ENCODE data around the gene LPCAT2.

Gene LPCAT2

GRCh38 chr16:55515111-55515510 lies 6.2 kb downstream of the LPCAT2 start:
- no peak for DNase-seq
- no peaks in the 10 kb centered on the region for H3K9me3 ChIP-seq (ENCODE audit: control insufficient read depth, low read length)
- H3K36me3 ChIP-seq (ENCODE audit: control insufficient read depth, insufficient read depth, low read length): no peaks in the 10 kb centered on the region
- no peaks in the 10 kb centered on the region for H3K4me1 ChIP-seq (ENCODE audit: control insufficient read depth, insufficient read depth, low read length, poor library complexity, severe bottlenecking)
- H3K27ac ChIP-seq (ENCODE audit: insufficient read depth, low read length, poor library complexity, severe bottlenecking): no peak overlapping the region
- H3K27me3 ChIP-seq (replicated peaks; ENCODE audit: control insufficient read depth, insufficient read depth, low read length, poor library complexity, severe bottlenecking): no peaks in the 10 kb centered on the region
- H3K4me3 ChIP-seq (ENCODE audit: insufficient read depth, low read depth, low read length, poor library complexity, severe bottlenecking): no peak overlapping the region

GRCh38 chr16:55521792-55522191 lies 12.9 kb downstream of the LPCAT2 start:
- no peak overlapping the region for H3K4me3 ChIP-seq (ENCODE audit: insufficient read depth, low read depth, low read length, poor library complexity, severe bottlenecking)
- H3K27me3 ChIP-seq (replicated peaks; ENCODE audit: control insufficient read depth, insufficient read depth, low read length, poor library complexity, severe bottlenecking): no peaks in the 10 kb centered on the region
- H3K27ac ChIP-seq (ENCODE audit: insufficient read depth, low read length, poor library complexity, severe bottlenecking): no peak overlapping the region
- no peaks in the 10 kb centered on the region for H3K9me3 ChIP-seq (ENCODE audit: control insufficient read depth, low read length)
- no peaks in the 10 kb centered on the region for H3K36me3 ChIP-seq (ENCODE audit: control insufficient read depth, insufficient read depth, low read length)
- DNase-seq: no peak
- no peaks in the 10 kb centered on the region for H3K4me1 ChIP-seq (ENCODE audit: control insufficient read depth, insufficient read depth, low read length, poor library complexity, severe bottlenecking)

- Histone ChIP-seq H3K4me1 (ENCODE audit: control insufficient read depth, insufficient read depth, low read length, poor library complexity, severe bottlenecking) (no peaks in the 10 kb centered on the region), H3K9me3 (ENCODE audit: control insufficient read depth, low read length) (no peaks in the 10 kb centered on the region), H3K36me3 (ENCODE audit: control insufficient read depth, insufficient read depth, low read length) (no peaks in the 10 kb centered on the region), H3K4me3 (ENCODE audit: insufficient read depth, low read depth, low read length, poor library complexity, severe bottlenecking) (no peak overlapping the region), H3K27me3 (replicated peaks; ENCODE audit: control insufficient read depth, insufficient read depth, low read length, poor library complexity, severe bottlenecking) (no peaks in the 10 kb centered on the region), H3K27ac (ENCODE audit: insufficient read depth, low read length, poor library complexity, severe bottlenecking) (no peak overlapping the region)
- no peak for DNase-seq
These were observed 17.6 kb downstream of the LPCAT2 start for GRCh38 chr16:55526441-55526840.

GRCh38 chr16:55527885-55528284 lies 19.0 kb downstream of the LPCAT2 start:
- Histone ChIP-seq H3K36me3 (ENCODE audit: control insufficient read depth, insufficient read depth, low read length) (no peaks in the 10 kb centered on the region), H3K4me3 (ENCODE audit: insufficient read depth, low read depth, low read length, poor library complexity, severe bottlenecking) (no peak overlapping the region), H3K4me1 (ENCODE audit: control insufficient read depth, insufficient read depth, low read length, poor library complexity, severe bottlenecking) (no peaks in the 10 kb centered on the region), H3K27me3 (replicated peaks; ENCODE audit: control insufficient read depth, insufficient read depth, low read length, poor library complexity, severe bottlenecking) (no peaks in the 10 kb centered on the region), H3K27ac (ENCODE audit: insufficient read depth, low read length, poor library complexity, severe bottlenecking) (no peak overlapping the region), H3K9me3 (ENCODE audit: control insufficient read depth, low read length) (no peaks in the 10 kb centered on the region)
- no peak for DNase-seq

- no peak overlapping the region for H3K27ac ChIP-seq (ENCODE audit: insufficient read depth, low read length, poor library complexity, severe bottlenecking)
- H3K4me1 ChIP-seq (ENCODE audit: control insufficient read depth, insufficient read depth, low read length, poor library complexity, severe bottlenecking): no peaks in the 10 kb centered on the region
- H3K9me3 ChIP-seq (ENCODE audit: control insufficient read depth, low read length): no peaks in the 10 kb centered on the region
- no peaks in the 10 kb centered on the region for H3K36me3 ChIP-seq (ENCODE audit: control insufficient read depth, insufficient read depth, low read length)
- DNase-seq: no peak
- no peaks in the 10 kb centered on the region for H3K27me3 ChIP-seq (replicated peaks; ENCODE audit: control insufficient read depth, insufficient read depth, low read length, poor library complexity, severe bottlenecking)
- H3K4me3 ChIP-seq (ENCODE audit: insufficient read depth, low read depth, low read length, poor library complexity, severe bottlenecking): no peak overlapping the region
These were observed 20.1 kb downstream of the LPCAT2 start for GRCh38 chr16:55529018-55529417.

GRCh38 chr16:55530316-55530856 lies 21.5 kb downstream of the LPCAT2 start:
- H3K9me3 ChIP-seq (ENCODE audit: control insufficient read depth, low read length): no peaks in the 10 kb centered on the region
- no peak for DNase-seq
- H3K27me3 ChIP-seq (replicated peaks; ENCODE audit: control insufficient read depth, insufficient read depth, low read length, poor library complexity, severe bottlenecking): no peaks in the 10 kb centered on the region
- no peak overlapping the region for H3K27ac ChIP-seq (ENCODE audit: insufficient read depth, low read length, poor library complexity, severe bottlenecking)
- H3K4me3 ChIP-seq (ENCODE audit: insufficient read depth, low read depth, low read length, poor library complexity, severe bottlenecking): no peak overlapping the region
- no peaks in the 10 kb centered on the region for H3K36me3 ChIP-seq (ENCODE audit: control insufficient read depth, insufficient read depth, low read length)
- no peaks in the 10 kb centered on the region for H3K4me1 ChIP-seq (ENCODE audit: control insufficient read depth, insufficient read depth, low read length, poor library complexity, severe bottlenecking)

GRCh38 chr16:55532227-55532626 lies 23.4 kb downstream of the LPCAT2 start:
- Histone ChIP-seq H3K4me1 (ENCODE audit: control insufficient read depth, insufficient read depth, low read length, poor library complexity, severe bottlenecking) (no peaks in the 10 kb centered on the region), H3K36me3 (ENCODE audit: control insufficient read depth, insufficient read depth, low read length) (no peaks in the 10 kb centered on the region), H3K27ac (ENCODE audit: insufficient read depth, low read length, poor library complexity, severe bottlenecking) (no peak overlapping the region), H3K27me3 (replicated peaks; ENCODE audit: control insufficient read depth, insufficient read depth, low read length, poor library complexity, severe bottlenecking) (no peaks in the 10 kb centered on the region), H3K9me3 (ENCODE audit: control insufficient read depth, low read length) (no peaks in the 10 kb centered on the region), H3K4me3 (ENCODE audit: insufficient read depth, low read depth, low read length, poor library complexity, severe bottlenecking) (no peak overlapping the region)
- DNase-seq: no peak

GRCh38 chr16:55534756-55535155 lies 25.9 kb downstream of the LPCAT2 start:
- no peaks in the 10 kb centered on the region for H3K36me3 ChIP-seq (ENCODE audit: control insufficient read depth, insufficient read depth, low read length)
- no peaks in the 10 kb centered on the region for H3K9me3 ChIP-seq (ENCODE audit: control insufficient read depth, low read length)
- H3K4me1 ChIP-seq (ENCODE audit: control insufficient read depth, insufficient read depth, low read length, poor library complexity, severe bottlenecking): no peaks in the 10 kb centered on the region
- H3K4me3 ChIP-seq (ENCODE audit: insufficient read depth, low read depth, low read length, poor library complexity, severe bottlenecking): no peak overlapping the region
- no peak overlapping the region for H3K27ac ChIP-seq (ENCODE audit: insufficient read depth, low read length, poor library complexity, severe bottlenecking)
- DNase-seq: no peak
- H3K27me3 ChIP-seq (replicated peaks; ENCODE audit: control insufficient read depth, insufficient read depth, low read length, poor library complexity, severe bottlenecking): no peaks in the 10 kb centered on the region

GRCh38 chr16:55539049-55539448 lies 30.2 kb downstream of the LPCAT2 start:
- H3K4me1 ChIP-seq (ENCODE audit: control insufficient read depth, insufficient read depth, low read length, poor library complexity, severe bottlenecking): no peaks in the 10 kb centered on the region
- no peak for DNase-seq

GRCh38 chr16:55539488-55539887 lies 30.6 kb downstream of the LPCAT2 start:
- H3K4me1 ChIP-seq (ENCODE audit: control insufficient read depth, insufficient read depth, low read length, poor library complexity, severe bottlenecking): no peaks in the 10 kb centered on the region
- H3K4me3 ChIP-seq (ENCODE audit: insufficient read depth, low read depth, low read length, poor library complexity, severe bottlenecking): no peak overlapping the region
- DNase-seq: no peak
- H3K36me3 ChIP-seq (ENCODE audit: control insufficient read depth, insufficient read depth, low read length): no peaks in the 10 kb centered on the region
- H3K27me3 ChIP-seq (replicated peaks; ENCODE audit: control insufficient read depth, insufficient read depth, low read length, poor library complexity, severe bottlenecking): no peaks in the 10 kb centered on the region
- no peaks in the 10 kb centered on the region for H3K9me3 ChIP-seq (ENCODE audit: control insufficient read depth, low read length)
- no peak overlapping the region for H3K27ac ChIP-seq (ENCODE audit: insufficient read depth, low read length, poor library complexity, severe bottlenecking)

More at GRCh38 chr16:55539049-55539448, 30.2 kb downstream of the LPCAT2 start:
- no peaks in the 10 kb centered on the region for H3K36me3 ChIP-seq (ENCODE audit: control insufficient read depth, insufficient read depth, low read length)
- no peak overlapping the region for H3K4me3 ChIP-seq (ENCODE audit: insufficient read depth, low read depth, low read length, poor library complexity, severe bottlenecking)
- H3K9me3 ChIP-seq (ENCODE audit: control insufficient read depth, low read length): no peaks in the 10 kb centered on the region
- no peak overlapping the region for H3K27ac ChIP-seq (ENCODE audit: insufficient read depth, low read length, poor library complexity, severe bottlenecking)
- H3K27me3 ChIP-seq (replicated peaks; ENCODE audit: control insufficient read depth, insufficient read depth, low read length, poor library complexity, severe bottlenecking): no peaks in the 10 kb centered on the region

Data from effector memory CD4-positive, alpha-beta T cell (primary cell).